A549 treated with ZK216348 at 1 μM for 4 hours (cell line): Measurements from ENCODE around the gene CFAP100. TPM values are rescaled to one million over a fixed set of nuclear protein-coding genes. Genes with fewer than 3 reads are reported as not detected.

Experiments
- total RNA-seq: library from RNA; stranded (reverse); fragments of 200-300 nt; extraction: Qiagen RNA extraction; gene quantifications from 5 replicates; pipeline ENCODE4 v1.2.3, GENCODE V29; 2022; ENCODE audit warnings: low read depth

The CFAP100 gene
- not detected in 5 replicates for total RNA-seq

DNA sequence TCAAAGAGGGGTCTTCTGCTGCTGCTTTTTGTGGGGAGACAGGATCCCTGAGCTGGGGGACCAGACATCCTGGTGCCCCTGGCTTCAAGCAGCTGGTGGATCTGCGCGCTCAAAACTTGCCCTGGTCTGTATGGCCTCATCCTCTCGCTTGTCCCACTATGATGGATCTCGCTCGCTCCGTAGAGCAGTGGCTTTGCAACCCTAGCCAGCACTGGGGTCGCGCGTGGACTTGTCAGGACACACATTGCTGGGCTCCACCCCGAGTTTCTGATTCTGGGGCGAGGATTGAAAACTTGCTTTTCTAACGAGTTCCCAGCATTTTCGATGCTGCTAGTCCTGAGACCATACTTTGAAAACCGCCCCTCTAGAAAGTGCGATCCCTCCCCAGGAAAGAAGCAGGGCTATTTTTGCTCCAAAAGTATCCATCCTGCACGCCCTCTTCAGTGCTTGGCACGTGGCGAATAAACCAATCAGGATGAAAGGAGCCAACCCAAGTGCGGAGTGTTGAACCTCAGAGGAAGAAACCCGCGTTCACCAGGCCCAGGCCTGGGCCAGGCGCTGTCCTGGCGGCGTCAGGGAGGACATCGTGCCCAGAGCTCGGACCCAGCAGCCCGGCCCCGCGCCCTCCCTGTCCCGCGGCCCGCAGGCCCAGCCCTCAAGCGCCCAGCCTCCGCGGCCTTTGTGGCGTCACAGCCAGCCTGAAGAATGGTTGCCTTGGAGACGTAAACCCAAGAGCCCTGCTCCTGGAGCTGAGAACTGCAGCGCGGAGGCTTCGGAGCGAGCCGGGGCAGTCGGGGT is at the start of gene CFAP100:
Gene CFAP100, plus strand, starts transcription at position 731 of the 798 bp plus-strand sequence. CDS start 1,092 bp downstream, outside the sequence.

DNA sequence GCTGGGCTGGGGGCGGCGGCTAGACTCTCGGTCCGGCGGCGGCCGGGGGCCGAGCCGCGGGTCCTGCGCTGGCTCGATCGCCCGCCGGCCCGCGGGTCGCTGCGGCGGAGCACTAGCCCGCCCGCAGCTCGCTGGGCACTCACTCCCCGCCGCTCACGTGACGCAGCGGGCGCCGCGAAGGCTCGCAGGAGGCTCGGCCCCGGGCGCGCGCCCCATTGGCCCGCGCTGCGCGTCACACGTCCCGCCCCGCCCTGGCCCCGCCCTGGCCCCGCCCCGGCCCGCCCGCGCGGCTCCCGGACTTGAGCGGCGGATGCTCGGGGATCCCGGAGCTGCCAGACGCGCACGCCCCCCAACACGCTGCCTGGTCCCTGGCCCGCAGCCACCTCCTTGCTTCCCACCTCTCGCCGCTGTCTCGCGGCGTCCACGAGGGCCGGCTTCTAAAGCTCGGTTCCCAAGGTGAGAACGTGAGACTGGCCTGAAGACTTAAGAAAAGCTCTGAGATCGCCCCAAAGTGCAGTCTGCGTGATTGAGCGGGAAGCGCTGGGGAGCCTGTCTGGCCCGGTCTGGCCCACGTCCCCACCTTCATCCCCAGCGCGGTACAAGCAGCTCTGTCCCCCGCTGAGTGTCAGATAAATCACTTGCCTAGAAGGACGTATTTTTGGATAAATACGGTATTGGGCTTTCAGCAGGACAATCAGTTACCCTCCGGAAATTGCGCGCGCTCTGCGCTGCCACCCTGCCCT is 37.2 kb upstream of the CFAP100 start, which contains the start of gene KLF15:
Gene KLF15, minus strand, starts transcription at position 114 of the 743 bp plus-strand sequence. CDS start 4,486 bp downstream, outside the sequence.

DNA sequence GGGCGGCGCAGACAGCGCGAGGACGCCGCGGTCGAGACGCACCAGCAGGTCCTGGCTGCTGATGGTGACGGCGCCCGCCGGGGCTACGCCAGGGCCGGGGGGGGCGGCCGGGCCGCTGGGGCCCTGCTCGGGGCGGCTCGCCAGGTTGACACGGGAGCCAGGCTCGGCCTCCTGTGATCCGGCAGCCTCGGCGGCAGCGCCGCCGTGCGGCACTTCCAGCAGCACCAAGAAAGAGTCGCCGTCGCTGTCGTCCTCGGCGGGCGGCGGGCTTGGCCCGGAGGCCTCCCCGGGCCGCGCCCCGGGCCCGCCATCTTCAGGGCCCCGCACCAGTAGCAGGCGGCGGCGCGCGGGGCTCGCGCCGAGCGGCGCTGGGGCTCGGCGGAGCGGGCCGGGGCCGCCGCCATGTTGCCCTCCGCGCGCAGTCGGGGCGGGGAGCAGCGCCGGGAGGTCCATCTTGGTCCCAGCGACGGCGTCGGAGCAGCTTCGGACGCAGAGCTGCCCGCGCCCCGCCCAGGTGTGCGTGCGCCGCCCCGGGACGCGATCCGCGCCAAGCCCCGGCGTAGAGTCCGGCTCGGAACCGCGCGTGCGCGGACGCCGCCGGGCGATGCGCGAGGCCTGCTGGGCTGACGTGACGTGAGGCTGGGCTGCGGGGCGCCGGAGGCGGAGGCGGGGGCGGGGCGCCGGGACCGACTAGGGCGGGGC is 80.9 kb downstream of the CFAP100 start, which contains the start of gene ZXDC:
Gene ZXDC, minus strand, starts transcription at position 479 of the 702 bp plus-strand sequence. Its CDS starts 26 bp downstream, at position 453.

Other genes with a start within 250 kb of the CFAP100 start
- gene ALDH1L1, start 214.3 kb upstream of the CFAP100 start, total RNA-seq = 0.06 to 0.27 TPM (median 0.11 TPM) in 5 replicates
- gene KLF15, start 37.5 kb upstream of the CFAP100 start, total RNA-seq = 0.11 to 0.30 TPM (median 0.13 TPM) in 5 replicates
- 4.9 to 10.0 TPM (median 9.3 TPM) in 5 replicates for gene ZXDC, start 81.0 kb downstream of the CFAP100 start, total RNA-seq
- gene UROC1, start 122.9 kb downstream of the CFAP100 start, total RNA-seq = not detected in 5 replicates
- gene CHST13, start 129.2 kb downstream of the CFAP100 start, total RNA-seq = 0.41 to 1.3 TPM (median 1.1 TPM) in 5 replicates
- gene C3orf22, start 164.0 kb downstream of the CFAP100 start, total RNA-seq = not detected in 5 replicates